ENCODE data around the gene XPR1. TPM values are rescaled to one million over a fixed set of nuclear protein-coding genes. Genes with fewer than 3 reads are reported as not detected.

Gene XPR1
- total and polyA plus RNA-seq, 3 donors from 2014 or later: 34.8 to 76.2 (median 71.8) TPM

GRCh38 chr1:180925471-180926051, 293.7 kb downstream of the XPR1 start:
- Histone ChIP-seq H3K9me3 (no peaks in the 10 kb centered on the region), H3K36me3 (ENCODE audit: low read depth, missing control alignments) (no peaks in the 10 kb centered on the region), H3K4me3 (no peak overlapping the region), H3K27ac (no peak overlapping the region), H3K4me1 (peaks cover 37% of the 10 kb centered on the region), H3K27me3 (no peaks in the 10 kb centered on the region)
- TF ChIP-seq CTCF (IDR thresholded peaks at IDR 0.05): no peak
- no peak for TF ChIP-seq POLR2A (IDR thresholded peaks at IDR 0.05)
- DNase-seq: no peak
- intact Hi-C loops (cut with DNase I; ENCODE audit: low total_unique reads): no loop called here
- 30 to 51% methylated on average over 4 to 7 of the region's 7 CpGs for WGBS, 2 donors

GRCh38 chr1:180926164-180926981, 294.6 kb downstream of the XPR1 start:
- intact Hi-C loops (cut with DNase I; ENCODE audit: low total_unique reads): no loop called here
- Histone ChIP-seq H3K27ac (peak overlapping the region in 1 of 2 donors; percentile 8), H3K4me3 (no peak overlapping the region), H3K36me3 (ENCODE audit: low read depth, missing control alignments) (no peaks in the 10 kb centered on the region), H3K9me3 (no peaks in the 10 kb centered on the region), H3K27me3 (no peaks in the 10 kb centered on the region), H3K4me1 (peaks cover 37% of the 10 kb centered on the region)
- DNase-seq: peak; percentile 59
- WGBS, 2 donors: 17 to 57% methylated on average over 11 to 14 of the region's 14 CpGs
- TF ChIP-seq CTCF (IDR thresholded peaks at IDR 0.05) (no peak), POLR2A (IDR thresholded peaks at IDR 0.05) (no peak)

GRCh38 chr1:180927348-180927747, 295.5 kb downstream of the XPR1 start:
- Histone ChIP-seq H3K27me3 (no peaks in the 10 kb centered on the region), H3K27ac (peak overlapping the region in 1 of 2 donors; percentile 8), H3K9me3 (no peaks in the 10 kb centered on the region), H3K36me3 (ENCODE audit: low read depth, missing control alignments) (no peaks in the 10 kb centered on the region), H3K4me3 (no peak overlapping the region), H3K4me1 (peaks cover 37% of the 10 kb centered on the region)
- intact Hi-C loops (cut with DNase I; ENCODE audit: low total_unique reads): no loop called here
- peak; percentile 33 for DNase-seq
- 49 to 51% methylated on average over 9 to 13 of the region's 13 CpGs for WGBS, 2 donors
- no peak for TF ChIP-seq POLR2A (IDR thresholded peaks at IDR 0.05)
- no peak for TF ChIP-seq CTCF (IDR thresholded peaks at IDR 0.05)

- TF ChIP-seq CTCF (IDR thresholded peaks at IDR 0.05) (no peak), POLR2A (IDR thresholded peaks at IDR 0.05) (no peak)
- H3K27me3 ChIP-seq: no peaks in the 10 kb centered on the region
- whole genome bisulfite sequencing, 2 donors: 31 to 39% methylated on average over 4 of the region's 4 CpGs
- peak overlapping the region in 1 of 2 donors; percentile 45 for H3K27ac ChIP-seq
- DNase-seq: no peak
- intact Hi-C loops (cut with DNase I; ENCODE audit: low total_unique reads): no loop called here
- no peak overlapping the region for H3K4me3 ChIP-seq
- H3K9me3 ChIP-seq: no peaks in the 10 kb centered on the region
- peaks cover 37% of the 10 kb centered on the region for H3K4me1 ChIP-seq
- no peaks in the 10 kb centered on the region for H3K36me3 ChIP-seq (ENCODE audit: low read depth, missing control alignments)
Measured at GRCh38 chr1:180927841-180928240, 296.0 kb downstream of the XPR1 start.
